ENCODE results near the gene KRTAP10-3. TPM values are rescaled to one million over a fixed set of nuclear protein-coding genes. Genes with fewer than 3 reads are reported as not detected.
"Not testable (repeated sequence)": the region's sequence is repeated elsewhere in the genome, so short reads cannot be mapped to it uniquely, and the experiment has no call there.

KRTAP10-3 gene
- total RNA-seq, 2 experiments from 2014 or later: not detected

GRCh38 chr21:44579833-44580144 is 21.2 kb upstream of the KRTAP10-3 start:
- peaks cover 11% of the 10 kb centered on the region for H3K4me1 Mint-ChIP-seq
- peak overlapping the region; percentile 25 for H3K4me3 Mint-ChIP-seq
- H3K9me3 Mint-ChIP-seq: peaks cover 29% of the 10 kb centered on the region
- no peak for DNase-seq
- peaks cover 8% of the 10 kb centered on the region for H3K36me3 Mint-ChIP-seq
- no peak overlapping the region for H3K27ac Mint-ChIP-seq
- no peaks in the 10 kb centered on the region for H3K27me3 Mint-ChIP-seq

- DNase-seq: no peak
- Mint-ChIP-seq H3K4me3 (no peak overlapping the region), H3K27me3 (no peaks in the 10 kb centered on the region), H3K9me3 (peaks cover 29% of the 10 kb centered on the region), H3K4me1 (peaks cover 11% of the 10 kb centered on the region), H3K36me3 (peaks cover 8% of the 10 kb centered on the region), H3K27ac (no peak overlapping the region)
Measured at GRCh38 chr21:44579056-44579832, 20.6 kb upstream of the KRTAP10-3 start.

- Mint-ChIP-seq H3K27ac (no peak overlapping the region), H3K9me3 (peaks cover 29% of the 10 kb centered on the region), H3K27me3 (no peaks in the 10 kb centered on the region), H3K4me3 (no peak overlapping the region), H3K4me1 (peaks cover 8% of the 10 kb centered on the region), H3K36me3 (peaks cover 8% of the 10 kb centered on the region)
- no peak for DNase-seq
Measured at GRCh38 chr21:44578371-44579055, 19.9 kb upstream of the KRTAP10-3 start.

GRCh38 chr21:44576025-44576420 is 17.4 kb upstream of the KRTAP10-3 start:
- peaks cover 2% of the 10 kb centered on the region for H3K4me1 Mint-ChIP-seq
- DNase-seq: no peak
- peaks cover 23% of the 10 kb centered on the region for H3K9me3 Mint-ChIP-seq
- no peak overlapping the region for H3K27ac Mint-ChIP-seq
- H3K27me3 Mint-ChIP-seq: no peaks in the 10 kb centered on the region
- H3K4me3 Mint-ChIP-seq: no peak overlapping the region
- H3K36me3 Mint-ChIP-seq: peaks cover 2% of the 10 kb centered on the region

GRCh38 chr21:44575307-44576024 is 16.9 kb upstream of the KRTAP10-3 start:
- H3K27ac Mint-ChIP-seq: no peak overlapping the region
- no peaks in the 10 kb centered on the region for H3K27me3 Mint-ChIP-seq
- H3K4me1 Mint-ChIP-seq: peaks cover 2% of the 10 kb centered on the region
- no peak overlapping the region for H3K4me3 Mint-ChIP-seq
- H3K9me3 Mint-ChIP-seq: peaks cover 22% of the 10 kb centered on the region
- DNase-seq: no peak
- peaks cover 1% of the 10 kb centered on the region for H3K36me3 Mint-ChIP-seq

- no peak for DNase-seq
- Mint-ChIP-seq H3K4me1 (no peaks in the 10 kb centered on the region), H3K27ac (no peak overlapping the region), H3K36me3 (peaks cover 1% of the 10 kb centered on the region), H3K4me3 (no peak overlapping the region), H3K9me3 (peaks cover 19% of the 10 kb centered on the region), H3K27me3 (no peaks in the 10 kb centered on the region)
Measured at GRCh38 chr21:44574457-44575306, 16.1 kb upstream of the KRTAP10-3 start.

GRCh38 chr21:44573630-44574456 is 15.2 kb upstream of the KRTAP10-3 start, which contains the start of gene KRTAP10-4:
KRTAP10-4 (plus strand) TSS chr21:44573729; CDS start chr21:44573759, 30 bp downstream.
- H3K4me3 Mint-ChIP-seq, H3K27me3 Mint-ChIP-seq, H3K36me3 Mint-ChIP-seq, H3K27ac Mint-ChIP-seq, DNase-seq, H3K4me1 Mint-ChIP-seq: not testable (repeated sequence)
- peaks cover 17% of the 10 kb centered on the region for H3K9me3 Mint-ChIP-seq

- no peak overlapping the region for H3K4me3 Mint-ChIP-seq
- DNase-seq: no peak
- peaks cover 13% of the 10 kb centered on the region for H3K9me3 Mint-ChIP-seq
- no peaks in the 10 kb centered on the region for H3K27me3 Mint-ChIP-seq
- no peak overlapping the region for H3K27ac Mint-ChIP-seq
- no peaks in the 10 kb centered on the region for H3K4me1 Mint-ChIP-seq
- H3K36me3 Mint-ChIP-seq: peaks cover 1% of the 10 kb centered on the region
Measured at GRCh38 chr21:44572959-44573583, 14.5 kb upstream of the KRTAP10-3 start.

GRCh38 chr21:44571844-44572782 is 13.5 kb upstream of the KRTAP10-3 start:
- Mint-ChIP-seq H3K9me3 (peaks cover 4% of the 10 kb centered on the region), H3K27me3 (no peaks in the 10 kb centered on the region), H3K4me1 (no peaks in the 10 kb centered on the region), H3K36me3 (no peaks in the 10 kb centered on the region), H3K27ac (no peak overlapping the region), H3K4me3 (no peak overlapping the region)
- no peak for DNase-seq

- no peak overlapping the region for H3K4me3 Mint-ChIP-seq
- H3K9me3 Mint-ChIP-seq: peaks cover under 1% of the 10 kb centered on the region
- no peak for DNase-seq
- no peaks in the 10 kb centered on the region for H3K36me3 Mint-ChIP-seq
- no peaks in the 10 kb centered on the region for H3K27me3 Mint-ChIP-seq
- no peak overlapping the region for H3K27ac Mint-ChIP-seq
- H3K4me1 Mint-ChIP-seq: no peaks in the 10 kb centered on the region
Measured at GRCh38 chr21:44571296-44571695, 12.7 kb upstream of the KRTAP10-3 start.

GRCh38 chr21:44569861-44570517 is 11.4 kb upstream of the KRTAP10-3 start:
- Mint-ChIP-seq H3K27ac (no peak overlapping the region), H3K27me3 (no peaks in the 10 kb centered on the region)
- no peak for DNase-seq

GRCh38 chr21:44568667-44569556 is 10.3 kb upstream of the KRTAP10-3 start:
- H3K4me3 Mint-ChIP-seq: no peak overlapping the region
- H3K27me3 Mint-ChIP-seq: no peaks in the 10 kb centered on the region
- peaks cover 9% of the 10 kb centered on the region for H3K4me1 Mint-ChIP-seq
- no peaks in the 10 kb centered on the region for H3K36me3 Mint-ChIP-seq
- peaks cover 1% of the 10 kb centered on the region for H3K9me3 Mint-ChIP-seq
- DNase-seq: no peak
- no peak overlapping the region for H3K27ac Mint-ChIP-seq

More at GRCh38 chr21:44569861-44570517, 11.4 kb upstream of the KRTAP10-3 start:
- H3K9me3 Mint-ChIP-seq: peaks cover 1% of the 10 kb centered on the region
- no peak overlapping the region for H3K4me3 Mint-ChIP-seq
- peaks cover 6% of the 10 kb centered on the region for H3K4me1 Mint-ChIP-seq
- H3K36me3 Mint-ChIP-seq: no peaks in the 10 kb centered on the region
